IPS-NIHi11 (cell line): ENCODE results near the gene YY1.
"Not testable (repeated sequence)": the region's sequence is repeated elsewhere in the genome, so short reads cannot be mapped to it uniquely, and the experiment has no call there.

Experiments used
- DNase-seq: peaks from one replicate; pipeline ENCODE4 v3.0.0; 2012; ENCODE audit warnings: mixed read lengths, low spot score

The YY1 gene

GRCh38 chr14:100213956-100214769, 24.8 kb upstream of the YY1 start:
- peak; percentile 98 for DNase-seq

- no peak for DNase-seq
Observed at GRCh38 chr14:100214770-100215083, 24.2 kb upstream of the YY1 start.

GRCh38 chr14:100215330-100215885, 23.5 kb upstream of the YY1 start:
- DNase-seq: no peak

- no peak for DNase-seq
Observed at GRCh38 chr14:100219126-100219785, 19.7 kb upstream of the YY1 start.

GRCh38 chr14:100221533-100222223, 17.3 kb upstream of the YY1 start:
- peak; percentile 77 for DNase-seq

GRCh38 chr14:100222224-100223093, 16.5 kb upstream of the YY1 start:
- no peak for DNase-seq

GRCh38 chr14:100223332-100224201, 15.4 kb upstream of the YY1 start:
- DNase-seq: no peak

GRCh38 chr14:100224229-100224866, 14.6 kb upstream of the YY1 start:
- no peak for DNase-seq

GRCh38 chr14:100225169-100225568, 13.8 kb upstream of the YY1 start:
- no peak for DNase-seq

- no peak for DNase-seq
Observed at GRCh38 chr14:100230361-100230760, 8.6 kb upstream of the YY1 start.

GRCh38 chr14:100234511-100234910, 4.4 kb upstream of the YY1 start:
- DNase-seq: no peak

GRCh38 chr14:100236271-100236818, 2.6 kb upstream of the YY1 start:
- DNase-seq: not testable (repeated sequence)

GRCh38 chr14:100236881-100237280, 2.1 kb upstream of the YY1 start:
- no peak for DNase-seq

- DNase-seq: peak; percentile 62
Observed at GRCh38 chr14:100237735-100238418, 1.1 kb upstream of the YY1 start.

GRCh38 chr14:100239211-100239839, 381 bp downstream of the YY1 start:
- no peak for DNase-seq

GRCh38 chr14:100239840-100240667, 1.1 kb downstream of the YY1 start:
- DNase-seq: peak; percentile 87

GRCh38 chr14:100240668-100241032, 1.7 kb downstream of the YY1 start:
- no peak for DNase-seq

GRCh38 chr14:100241279-100241678, 2.3 kb downstream of the YY1 start:
- DNase-seq: no peak
